HCT116 (cell line): Measurements from ENCODE around the gene PTPN9. TPM values are rescaled to one million over a fixed set of nuclear protein-coding genes. Genes with fewer than 3 reads are reported as not detected.

Experiments
- ATAC-seq: fragments of 200-7000 bp; cut with Tn5 transposase; 2 replicates; pipeline ENCODE4 v1.9.1; 2020; ENCODE audit warnings: mild to moderate bottlenecking, moderate library complexity
- BruUV-seq: library from RNA; stranded (reverse); fragments of 400-500 nt; replicated peaks from 2 replicates; lab custom pipeline; 2021; lab: Mats Ljungman, UMichigan
- CTCF ChIA-PET: fragments of 300-600 bp; sonication (Branson Sonifier 250); formaldehyde crosslinking; loops from one replicate; lab custom pipeline; 2021; ENCODE audit warnings: antibody characterized with exemption; lab: Charles Lee
- POLR2A ChIA-PET: fragments of 300-600, 350-600 bp; sonication (Branson Sonifier 250); formaldehyde crosslinking; loops from one replicate; lab custom pipeline; 2021; ENCODE audit warnings: antibody characterized with exemption; lab: Charles Lee
- RAD21 ChIA-PET, 2 experiments: fragments of 300-600 bp; sonication (Branson Sonifier 250); formaldehyde crosslinking; loops; one replicate each; lab custom pipeline; 2023; ENCODE audit warnings: low total read pairs in 2 of 2; ENCODE audit not compliant: uncharacterized antibody in 2 of 2, unreplicated experiment in 2 of 2, low non-redundant PET in 1 of 2; lab: Charles Lee
- DNase-seq: peaks from one replicate; pipeline ENCODE4 v3.0.0-alpha.2; 2010; ENCODE audit warnings: low read depth, low spot score
- H2AFZ ChIP-seq: fragments of 200-600 bp; shearing (Covaris generic), sonication (generic); 2 replicates; pipeline ENCODE4 v1.6.1; 2017; ENCODE audit warnings: low read depth, mixed run types, mixed read lengths, antibody characterized with exemption, low read length; ENCODE audit not compliant: poor library complexity, severe bottlenecking
- H3K27ac ChIP-seq: 2 replicates; pipeline ENCODE4 v1.5.1; 2012; ENCODE audit warnings: low read depth, low read length
- H3K27me3 ChIP-seq: fragments of 200-600 bp; sonication (generic); 2 replicates; pipeline ENCODE4 v1.6.1; 2016; ENCODE audit warnings: mixed run types, low read length, mixed read lengths; ENCODE audit not compliant: insufficient read depth
- H3K36me3 ChIP-seq, 2 experiments: fragments of 200-500 bp in 1 of 2; fragments of 200-600 bp in 1 of 2; sonication (Bioruptor generic) in 1 of 2; sonication (generic) in 1 of 2; 2 replicates each; pipeline versions ENCODE4 v1.5.1 to v1.6.1; 2014 to 2016; ENCODE audit warnings: low read length in 2 of 2, inconsistent platforms in 1 of 2, mixed read lengths in 1 of 2, mixed run types in 1 of 2; ENCODE audit not compliant: insufficient read depth in 2 of 2, control insufficient read depth in 1 of 2
- H3K4me1 ChIP-seq, 2 experiments: fragments of 200-600 bp in 1 of 2; sonication (generic) in 1 of 2; 2 replicates each; pipeline versions ENCODE4 v1.5.1 to v1.6.1; 2012 to 2017; ENCODE audit warnings: low read length in 2 of 2, inconsistent platforms in 1 of 2, mild to moderate bottlenecking in 1 of 2, mixed read lengths in 1 of 2, mixed run types in 1 of 2, moderate library complexity in 1 of 2; ENCODE audit not compliant: insufficient read depth in 2 of 2, control insufficient read depth in 1 of 2
- H3K4me2 ChIP-seq: fragments of 200-600 bp; sonication (generic); 2 replicates; pipeline ENCODE4 v1.6.1; 2017; ENCODE audit warnings: mixed run types, low read length, mixed read lengths
- H3K4me3 ChIP-seq, 2 experiments: fragments of 200-600 bp in 1 of 2; sonication (generic) in 1 of 2; replicated peaks in 1 of 2; 2 replicates each; pipeline ENCODE4 v1.5.1; 2011 to 2016; ENCODE audit warnings: low read length in 2 of 2, control low read depth in 1 of 2, low read depth in 1 of 2, mild to moderate bottlenecking in 1 of 2, mixed read lengths in 1 of 2, mixed run types in 1 of 2
- H3K79me2 ChIP-seq: fragments of 200-600 bp; sonication (generic); 2 replicates; pipeline ENCODE4 v1.6.1; 2017; ENCODE audit warnings: mild to moderate bottlenecking, mixed run types, low read length, moderate library complexity, mixed read lengths; ENCODE audit not compliant: insufficient read depth
- H3K9ac ChIP-seq: fragments of 200-600 bp; sonication (generic); 2 replicates; pipeline ENCODE4 v1.6.1; 2016; ENCODE audit warnings: low read length, mixed read lengths
- H3K9me2 ChIP-seq: fragments of 200-600 bp; sonication (generic), shearing (Covaris generic); 2 replicates; pipeline ENCODE4 v1.6.1; 2017; ENCODE audit warnings: mixed run types, mild to moderate bottlenecking, moderate library complexity; ENCODE audit not compliant: insufficient read depth
- H3K9me3 ChIP-seq, 2 experiments: fragments of 200-500 bp in 1 of 2; fragments of 200-600 bp in 1 of 2; sonication (Bioruptor generic) in 1 of 2; sonication (generic) in 1 of 2; 2 replicates each; pipeline ENCODE4 v1.6.1; 2014 to 2017; ENCODE audit warnings: low read length in 2 of 2, mixed read lengths in 2 of 2, inconsistent platforms in 1 of 2, low read depth in 1 of 2, mild to moderate bottlenecking in 1 of 2, mixed run types in 1 of 2, moderate library complexity in 1 of 2; ENCODE audit not compliant: control insufficient read depth in 1 of 2, insufficient read depth in 1 of 2
- H4K20me1 ChIP-seq: fragments of 200-600 bp; sonication (generic), shearing (Covaris generic); 2 replicates; pipeline ENCODE4 v1.6.1; 2017; ENCODE audit warnings: mixed run types, mild to moderate bottlenecking, moderate library complexity; ENCODE audit not compliant: insufficient read depth
- ATF3 ChIP-seq: IDR thresholded peaks from 2 replicates; pipeline ENCODE4 v1.6.1; 2012
- EGR1 ChIP-seq: IDR thresholded peaks from 2 replicates; pipeline ENCODE4 v1.6.1; 2012; ENCODE audit warnings: low read depth
- ELF1 ChIP-seq: IDR thresholded peaks from 2 replicates; pipeline ENCODE4 v1.6.1; 2012; ENCODE audit warnings: low read depth, borderline replicate concordance
- FOSL1 ChIP-seq: IDR thresholded peaks from 2 replicates; pipeline ENCODE4 v1.6.1; 2012; ENCODE audit warnings: low read depth
- POLR2A ChIP-seq: IDR thresholded peaks from 2 replicates; pipeline ENCODE4 v1.7.0; 2011; ENCODE audit warnings: borderline replicate concordance; ENCODE audit not compliant: insufficient read depth, insufficient read length; ENCODE audit errors: extremely low read depth
- POLR2AphosphoS5 ChIP-seq: IDR thresholded peaks from 2 replicates; pipeline ENCODE4 v1.6.1; 2011; ENCODE audit warnings: mild to moderate bottlenecking, low read depth, low read length, moderate library complexity
- REST ChIP-seq: IDR thresholded peaks from 2 replicates; pipeline ENCODE4 v1.6.1; 2012; ENCODE audit warnings: low read depth
- SP1 ChIP-seq: IDR thresholded peaks from 2 replicates; pipeline ENCODE4 v1.6.1; 2012; ENCODE audit warnings: low read depth
- intact Hi-C: fragments of 100-400 bp; cut with micrococcal nuclease; formaldehyde crosslinking; loops from 2 replicates; pipeline ENCODE4 v1.10.0; 2022
- total RNA-seq: library from RNA; stranded (reverse); gene quantifications from one replicate; pipeline ENCODE4 v1.2.1, GENCODE V29; 2021; ENCODE audit not compliant: unreplicated experiment

PTPN9 gene
- total RNA-seq, 1 experiment from 2014 or later = 21.1 TPM

- DNase-seq (peak; percentile 62), ATAC-seq (peak; percentile 23)
- peak overlapping the region; percentile 89 for H3K27ac ChIP-seq
- TF ChIP-seq POLR2AphosphoS5 = 0 out of 2 replicates have a peak, but pooled peaks have one; percentile 49
- TF ChIP-seq ELF1 = no peak
- TF ChIP-seq POLR2A = peak; percentile 24
- intact Hi-C loops = loop anchor here (2.0 to 5.0 kb wide), 2 partner anchors 125 to 172 kb away; partner anchors contain the start of genes PTPN9 and SNUPN
- peak overlapping the region; percentile 79 to 86 for H3K4me3 ChIP-seq
- RAD21 ChIA-PET = interaction anchor here (0.6 to 1.5 kb wide), 5 partner anchors 65 to 195 kb away, joined by 3 to 4 read pairs (median 3); partner anchors contain the start of genes MAN2C1 (in 2 of the 2), IMP3 (in 1 of the 2) and SNX33 (in 1 of the 2)
- H3K4me2 ChIP-seq = peak overlapping the region; percentile 95
- peak overlapping the region; percentile 95 for H3K9ac ChIP-seq
- no peaks in the 10 kb centered on the region for H3K9me2 ChIP-seq
- H2AFZ ChIP-seq = no peak overlapping the region
- no peaks in the 10 kb centered on the region for H3K27me3 ChIP-seq
- no TSS peak for BruUV-seq
- H3K4me1 ChIP-seq = peaks cover 6 to 40% of the 10 kb centered on the region in 2 experiments
- no peaks in the 10 kb centered on the region for H3K9me3 ChIP-seq
- peaks cover 54% of the 10 kb centered on the region for H3K79me2 ChIP-seq
- CTCF ChIA-PET = interaction anchor here (1.3 to 5.4 kb wide), 5 partner anchors 84 to 233 kb away, joined by 3 to 34 read pairs (median 5); partner anchors contain the start of genes IMP3, MAN2C1, PTPN9 and SNX33
- no peaks in the 10 kb centered on the region; a peak in 1 of 4 replicates for H3K36me3 ChIP-seq
- POLR2A ChIA-PET = interaction anchor here (0.9 to 4.0 kb wide), 18 partner anchors 8 to 495 kb away, joined by 3 to 39 read pairs (median 4); partner anchors contain the start of genes CSPG4, IMP3, MAN2C1 and NEIL1
- peaks cover 10% of the 10 kb centered on the region; the same call in 1 of the 2 replicates for H4K20me1 ChIP-seq
These were observed 126.7 kb downstream of the PTPN9 start for GRCh38 chr15:75452364-75452864.

DNA sequence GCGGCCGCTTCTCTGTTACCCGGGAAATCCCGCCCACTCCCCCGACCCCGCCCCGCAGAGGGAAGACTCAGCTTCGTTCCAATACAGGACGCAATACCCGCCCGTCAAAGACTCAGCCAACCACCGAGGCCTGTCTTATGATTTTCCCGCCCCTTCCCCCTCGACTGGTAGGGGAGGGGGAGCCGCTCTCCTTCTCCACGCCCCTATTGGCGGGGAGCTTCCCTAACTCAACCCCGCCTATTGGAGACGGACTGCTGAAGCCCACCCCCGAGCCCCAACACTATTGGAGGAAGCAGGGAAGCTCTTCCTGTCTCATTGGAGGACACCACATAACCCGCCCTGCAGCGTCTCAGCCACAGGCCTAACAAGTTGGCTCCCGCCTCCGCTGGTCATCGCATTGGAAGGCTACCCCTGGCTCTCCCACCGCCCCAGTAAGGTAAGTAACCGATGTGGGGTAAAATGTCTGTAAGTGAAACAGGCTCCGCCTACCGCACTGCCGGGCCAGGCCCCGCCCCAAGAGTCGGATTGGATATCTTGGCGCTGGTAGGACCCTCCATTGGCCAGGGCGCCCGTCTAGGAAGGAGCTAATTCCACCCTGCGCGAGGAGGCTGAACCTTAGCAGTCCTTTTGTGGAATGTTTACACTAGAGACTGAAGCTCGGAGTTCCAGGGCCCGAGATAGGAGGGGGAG is 127.3 kb downstream of the PTPN9 start, which contains the start of gene SIN3A:
SIN3A (minus strand) TSS at position 17 of the 690 bp plus-strand sequence. CDS start 21,315 bp downstream, outside the sequence.
- Histone ChIP-seq H3K9me3 (no peaks in the 10 kb centered on the region), H4K20me1 (peaks cover 10% of the 10 kb centered on the region; the same call in 1 of the 2 replicates), H3K36me3 (no peaks in the 10 kb centered on the region; a peak in 1 of 4 replicates), H3K9ac (peak within 1 kb of the TSS; percentile 95), H3K27me3 (no peaks in the 10 kb centered on the region), H3K4me2 (peak within 1 kb of the TSS; percentile 98), H3K4me3 (peak within 1 kb of the TSS; percentile 86 to 88), H3K27ac (peak within 1 kb of the TSS; percentile 89), H3K9me2 (no peaks in the 10 kb centered on the region), H3K79me2 (peaks cover 60% of the 10 kb centered on the region), H2AFZ (no peak within 1 kb of the TSS), H3K4me1 (peaks cover 6 to 38% of the 10 kb centered on the region in 2 experiments)
- DNase-seq (peak; percentile 100), ATAC-seq (peak; percentile 64)
- CTCF ChIA-PET = interaction anchor here (0.5 to 5.4 kb wide), 6 partner anchors 84 to 233 kb away, joined by 3 to 34 read pairs (median 6); partner anchors contain the start of genes IMP3, MAN2C1, PTPN9 and SNX33
- POLR2A ChIA-PET = interaction anchor here (0.6 to 4.0 kb wide), 21 partner anchors 8 to 568 kb away, joined by 3 to 39 read pairs (median 4); partner anchors contain the start of genes CSPG4, IMP3, MAN2C1 and NEIL1
- no TSS peak for BruUV-seq
- no peak for TF ChIP-seq SP1
- no peak for TF ChIP-seq ATF3
- TF ChIP-seq EGR1 = no peak
- no peak for TF ChIP-seq REST
- TF ChIP-seq FOSL1 = no peak
- TF ChIP-seq POLR2AphosphoS5 = peak; percentile 45; the same call in 1 of the 2 replicates
- intact Hi-C loops = loop anchor here (1.0 to 5.0 kb wide), 3 partner anchors 125 to 188 kb away; partner anchors contain the start of genes IMP3, PTPN9 and SNUPN
- RAD21 ChIA-PET = interaction anchor here (0.6 to 1.5 kb wide), 7 partner anchors 20 to 196 kb away, joined by 3 to 9 read pairs (median 4); partner anchors contain the start of genes MAN2C1 (in 2 of the 2), IMP3 (in 1 of the 2) and SNX33 (in 1 of the 2)
